LoVo (cell line): Measurements from ENCODE around the gene ILF2.
"Not testable (repeated sequence)": the region's sequence is repeated elsewhere in the genome, so short reads cannot be mapped to it uniquely, and the experiment has no call there.

ENCODE experiments used
- DNase-seq: peaks from one replicate; pipeline ENCODE4 v3.0.0-alpha.2; 2016; ENCODE audit warnings: low spot score

ILF2 gene

DNA sequence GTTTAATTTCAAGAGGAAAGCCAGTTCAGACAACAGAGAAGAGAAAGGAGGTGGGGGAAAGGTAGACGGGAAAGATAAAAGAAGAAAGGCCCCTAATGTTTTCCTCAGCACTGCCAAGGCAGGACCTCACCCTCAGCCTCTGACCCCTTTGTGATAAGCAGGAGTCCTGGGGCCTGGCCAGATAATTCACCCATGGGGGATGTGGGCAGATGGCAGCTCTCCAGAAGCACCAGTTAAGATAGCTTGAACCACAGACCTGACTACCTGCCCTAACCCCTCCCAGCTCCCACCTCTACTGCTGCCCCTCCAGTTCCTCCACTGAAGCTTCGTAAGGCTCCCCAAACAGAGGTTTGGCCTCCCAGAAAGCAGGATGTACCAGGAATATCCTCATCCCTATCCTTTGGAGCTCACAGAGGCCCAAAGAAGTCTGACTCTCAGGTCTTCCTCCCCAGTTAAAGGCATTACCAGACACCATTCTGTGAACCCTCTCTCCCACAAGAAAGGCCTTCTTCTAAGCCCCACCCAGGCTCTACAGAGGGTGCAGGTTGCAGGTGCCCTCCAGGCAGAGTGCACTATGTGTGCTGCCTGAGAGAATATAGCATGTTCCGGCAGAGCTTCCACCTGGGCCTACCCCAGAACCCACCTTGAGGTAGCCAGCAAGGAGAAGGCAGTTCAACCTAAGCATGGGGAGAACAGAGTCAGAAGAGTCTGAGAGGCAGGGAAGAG is 21.5 kb downstream of the ILF2 start:
- no peak for DNase-seq

- no peak for DNase-seq
Measured at GRCh38 chr1:153648000-153648643, 22.7 kb downstream of the ILF2 start.

GRCh38 chr1:153647346-153647714 is 23.5 kb downstream of the ILF2 start:
- no peak for DNase-seq

DNA sequence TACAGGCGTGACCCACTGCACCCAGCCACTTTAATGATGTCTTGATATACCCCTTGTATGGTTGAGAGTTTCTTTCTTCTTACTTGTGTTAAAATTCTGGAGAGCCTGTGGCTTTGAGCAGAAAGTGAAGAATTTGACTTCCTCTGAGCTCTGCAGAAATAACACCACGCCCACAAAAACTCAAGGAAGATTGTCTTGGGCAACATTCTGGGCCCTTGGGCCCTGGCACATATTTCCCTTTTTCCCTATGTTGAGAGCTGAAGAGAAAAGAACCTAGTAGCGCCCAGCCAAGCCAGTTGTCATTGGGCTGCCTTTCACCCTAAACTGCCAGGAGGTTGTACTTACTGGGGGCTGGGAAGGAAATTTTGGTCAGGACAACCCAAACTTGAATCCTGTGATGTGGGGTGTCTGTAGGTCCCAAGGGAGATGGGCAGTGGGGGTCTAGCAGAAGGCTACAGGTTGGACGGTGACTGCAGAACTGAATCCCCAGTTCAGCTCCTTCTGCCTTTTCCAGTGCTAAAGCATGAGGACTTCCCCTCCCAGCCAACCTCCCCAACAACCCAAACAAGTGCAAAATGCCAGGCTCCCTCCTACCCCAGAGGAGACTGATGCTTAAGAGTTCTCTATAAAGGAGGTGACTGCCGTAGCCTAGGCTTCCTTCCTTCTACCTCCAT is 24.0 kb downstream of the ILF2 start:
- DNase-seq: no peak

DNA sequence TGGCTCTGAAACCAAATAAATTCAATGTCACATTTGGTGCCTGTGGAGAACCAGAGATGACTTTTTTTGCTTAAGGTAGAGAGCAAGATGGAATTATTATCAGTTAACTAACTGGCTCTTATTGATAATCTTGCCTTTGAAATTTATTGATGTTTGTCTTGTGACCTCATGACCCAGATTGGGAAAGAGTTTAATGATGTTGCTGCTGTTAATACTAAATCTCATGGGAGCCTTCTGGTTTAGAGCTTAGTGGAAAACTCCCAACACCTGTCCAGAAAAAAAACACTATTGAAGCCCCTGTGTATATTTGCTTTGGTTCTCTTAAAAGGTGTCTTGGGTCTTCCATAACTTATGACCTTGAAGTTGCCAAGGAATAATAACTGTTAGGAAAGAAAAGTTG is 27.0 kb downstream of the ILF2 start:
- DNase-seq: no peak

GRCh38 chr1:153643100-153643499 is 27.7 kb downstream of the ILF2 start:
- no peak for DNase-seq

GRCh38 chr1:153642161-153642560 is 28.6 kb downstream of the ILF2 start:
- DNase-seq: no peak

DNA sequence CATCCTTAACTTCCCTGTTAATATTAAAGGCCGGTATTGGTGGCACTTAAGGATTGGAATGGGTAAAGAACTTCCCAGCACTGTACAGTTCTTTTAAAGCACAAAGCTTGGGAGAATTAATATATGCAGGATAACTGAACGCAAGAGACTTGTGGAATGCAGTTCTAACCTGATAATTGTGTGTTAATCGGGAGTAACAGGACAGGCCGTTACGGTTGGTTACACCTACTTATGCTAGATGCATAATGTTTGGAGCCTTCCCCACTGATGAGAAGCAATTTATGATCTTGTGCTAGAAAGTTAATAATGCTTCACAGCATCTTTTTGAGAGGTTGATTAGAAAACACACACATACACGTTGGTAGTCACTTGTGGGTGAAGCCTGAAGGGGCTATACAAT is 29.9 kb downstream of the ILF2 start:
- DNase-seq: no peak

GRCh38 chr1:153640213-153640612 is 30.6 kb downstream of the ILF2 start:
- not testable (repeated sequence) for DNase-seq

- no peak for DNase-seq
Measured at GRCh38 chr1:153639280-153639679, 31.5 kb downstream of the ILF2 start.

DNA sequence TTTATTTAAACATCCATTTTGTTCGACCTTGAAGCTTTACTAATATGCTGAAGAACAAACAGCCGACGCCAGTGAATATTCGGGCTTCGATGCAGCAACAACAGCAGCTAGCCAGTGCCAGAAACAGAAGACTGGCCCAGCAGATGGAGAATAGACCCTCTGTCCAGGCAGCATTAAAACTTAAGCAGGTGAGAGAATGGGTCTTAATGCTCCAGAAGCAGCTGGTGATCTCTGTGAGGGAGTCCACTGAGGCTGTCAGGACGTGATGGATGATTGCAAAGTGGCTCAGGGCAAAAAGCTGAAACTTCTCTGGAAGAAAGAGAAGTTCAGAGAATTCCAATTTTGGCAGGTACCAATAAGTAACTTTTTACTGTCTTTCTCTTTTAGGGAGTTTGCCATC is 32.5 kb downstream of the ILF2 start:
- no peak for DNase-seq

DNA sequence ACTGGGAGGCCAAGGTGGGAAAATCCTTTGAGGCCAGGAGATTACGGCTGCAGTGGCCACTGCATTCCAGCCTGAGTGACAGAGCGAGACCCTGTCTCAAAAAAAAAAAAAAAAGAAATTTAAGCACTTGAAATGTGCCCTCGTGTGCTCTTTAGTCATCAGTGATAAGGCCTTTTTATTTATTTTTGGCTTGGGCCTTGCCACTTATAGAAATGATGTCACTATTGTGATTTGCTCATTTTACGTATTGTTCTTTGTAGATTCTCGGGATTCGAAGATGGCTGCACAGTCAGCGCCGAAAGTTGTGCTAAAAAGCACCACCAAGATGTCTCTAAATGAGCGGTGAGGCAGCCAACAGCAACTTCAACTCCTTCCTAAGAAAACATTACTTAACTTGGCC is 34.5 kb downstream of the ILF2 start:
- no peak for DNase-seq

DNA sequence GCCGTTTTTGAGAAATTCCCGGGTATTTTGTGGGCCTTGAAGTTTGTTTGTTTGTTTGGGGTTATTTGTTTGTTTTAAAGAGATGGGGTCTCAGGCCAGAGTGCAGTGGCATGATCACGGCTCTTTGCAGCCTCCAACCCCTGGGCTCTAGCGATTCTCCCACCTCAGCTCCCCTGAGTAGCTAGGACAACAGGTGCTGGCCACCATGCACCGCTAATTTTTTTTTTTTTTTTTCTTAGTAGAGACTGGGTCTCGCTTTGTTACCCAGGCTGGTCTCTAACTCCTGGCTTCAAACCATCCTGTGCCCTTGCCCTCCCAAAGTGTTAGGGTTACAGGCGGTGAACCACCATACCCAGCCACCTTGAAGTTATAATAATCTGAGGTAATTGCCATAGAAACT is 34.9 kb downstream of the ILF2 start:
- DNase-seq: no peak

DNA sequence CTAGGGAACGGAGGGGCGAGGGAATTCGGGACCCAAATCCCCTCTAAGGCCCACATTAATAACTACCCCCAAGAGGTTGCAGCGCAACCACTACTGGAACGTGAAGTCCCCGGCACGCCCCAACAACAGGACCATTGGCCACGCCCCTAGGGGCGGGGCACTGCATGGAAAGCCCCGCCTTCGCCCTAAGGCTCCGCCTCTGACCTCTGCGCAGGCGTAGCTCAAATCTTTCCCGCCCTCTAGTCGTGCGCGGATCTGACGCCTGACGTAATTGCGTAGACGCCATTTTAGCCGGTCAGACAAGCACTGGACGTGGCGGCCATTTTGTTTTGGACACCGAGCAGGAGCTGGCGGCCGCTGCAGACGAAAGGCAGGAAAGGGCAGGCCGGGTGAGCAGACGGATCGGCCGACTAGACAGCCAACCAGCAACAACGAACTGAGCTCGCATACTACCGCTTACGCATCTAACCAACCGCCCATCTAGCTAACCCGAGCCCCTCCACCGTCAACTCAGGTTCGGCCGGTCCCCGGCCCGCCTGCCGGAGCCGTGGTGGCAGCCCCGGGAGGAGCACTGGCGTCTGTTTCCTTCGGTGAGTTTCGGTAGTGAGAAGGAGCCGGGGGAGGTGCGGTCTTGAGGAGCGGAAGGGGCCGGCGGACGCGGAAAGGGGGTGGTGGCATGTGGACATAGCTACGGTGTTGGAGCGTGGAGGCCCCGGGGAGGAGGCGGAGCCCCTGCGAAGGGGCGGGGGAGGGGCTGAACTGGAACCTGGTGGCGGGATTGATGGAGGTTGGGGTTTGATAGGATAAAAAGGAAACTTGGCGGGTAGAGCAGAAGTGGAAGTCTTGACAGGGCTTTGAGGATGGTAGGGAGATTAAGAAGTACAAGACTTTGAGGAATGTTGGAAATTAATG is 36.8 kb downstream of the ILF2 start, which contains the start of gene CHTOP:
TSS of gene CHTOP (plus strand) at position 313 of the 912 bp plus-strand sequence. CDS start 2,523 bp downstream, outside the sequence.
- peak; percentile 99 for DNase-seq

GRCh38 chr1:153633161-153633753 is 37.5 kb downstream of the ILF2 start:
- peak; percentile 41 for DNase-seq

DNA sequence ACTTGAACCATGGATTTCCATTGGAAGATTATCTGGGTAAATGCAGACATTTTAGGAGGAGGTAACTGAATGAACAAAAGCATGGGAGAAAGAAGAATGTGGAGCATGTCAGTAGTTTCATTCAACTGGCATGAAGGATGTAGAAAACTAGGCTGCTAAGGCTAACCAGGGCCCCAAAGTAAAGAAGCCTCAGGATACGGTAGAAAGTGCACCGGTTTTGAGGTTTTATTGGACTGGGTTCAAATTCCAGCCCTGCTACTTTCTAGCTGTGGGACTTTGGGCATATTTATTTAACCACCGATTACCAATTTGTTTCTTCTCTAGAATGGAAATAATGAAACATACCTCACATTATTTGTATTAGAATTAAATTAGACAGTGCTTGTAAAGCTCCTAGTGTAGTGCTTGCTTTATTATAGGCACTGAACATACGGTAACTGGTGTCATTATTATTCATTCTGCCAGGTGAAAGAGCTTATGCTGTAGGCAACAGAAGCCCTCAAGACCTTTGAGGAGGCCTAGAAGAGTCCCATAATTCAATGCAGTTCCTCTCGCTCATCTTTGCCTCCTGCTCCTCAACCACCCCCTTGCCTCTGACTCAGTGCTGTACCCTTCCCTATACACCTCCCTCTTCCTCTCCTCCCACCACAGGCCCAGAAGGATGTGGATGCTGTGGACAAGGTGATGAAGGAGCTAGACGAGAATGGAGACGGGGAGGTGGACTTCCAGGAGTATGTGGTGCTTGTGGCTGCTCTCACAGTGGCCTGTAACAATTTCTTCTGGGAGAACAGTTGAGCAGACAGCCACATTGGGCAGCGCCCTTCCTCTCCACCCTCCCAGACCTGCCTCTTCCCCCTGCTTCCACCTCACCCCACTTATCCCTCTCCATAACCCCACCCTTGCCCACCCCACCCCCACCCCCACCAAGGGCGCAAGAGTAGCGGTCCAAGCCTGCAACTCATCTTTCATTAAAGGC is 39.5 kb downstream of the ILF2 start:
- no peak for DNase-seq

- DNase-seq: no peak
Measured at GRCh38 chr1:153630384-153630783, 40.4 kb downstream of the ILF2 start.

- no peak for DNase-seq
Measured at GRCh38 chr1:153629971-153630370, 40.8 kb downstream of the ILF2 start.

GRCh38 chr1:153629343-153629665 is 41.5 kb downstream of the ILF2 start:
- DNase-seq: no peak

- DNase-seq: no peak
Measured at GRCh38 chr1:153628638-153629342, 42.0 kb downstream of the ILF2 start.
